ENCODE data around the gene FAM83G. TPM values are rescaled to one million over a fixed set of nuclear protein-coding genes. Genes with fewer than 3 reads are reported as not detected.

Gene FAM83G
- polyA plus RNA-seq, 1 of the 3 experiments (the other 2 are of a cell fraction), result 6.5 TPM

DNA sequence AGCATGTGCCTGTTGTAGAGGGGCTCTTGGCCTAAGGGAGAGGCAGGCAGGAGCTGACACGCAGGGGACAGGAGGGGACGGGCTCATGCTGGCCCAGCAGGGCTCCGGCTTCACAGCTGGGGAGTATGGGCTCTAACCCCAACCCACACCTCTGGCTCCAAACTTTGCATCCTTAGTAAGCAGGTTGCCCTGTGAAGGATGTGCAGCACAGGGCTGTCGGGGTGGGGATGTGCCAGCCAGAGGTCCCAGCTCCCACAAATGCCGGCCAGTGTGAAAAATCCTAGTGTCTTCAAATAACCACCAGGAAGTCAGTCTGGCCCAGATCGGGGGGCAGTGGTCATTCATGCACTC is 14.0 kb upstream of the FAM83G start:
- H3K4me1 ChIP-seq (ENCODE audit: control insufficient read depth in 1 of 2, insufficient read depth in 2 of 2, low read depth in 1 of 2, low read length in 1 of 2), result peaks cover 0 to 14% of the 10 kb centered on the region in 2 experiments; a peak in 1 of 4 replicates
- WGBS (ENCODE audit: low lambda C conversion rate), result 55% methylated on average over 2 of the region's 6 CpGs
- no peak for DNase-seq
- H3K79me2 ChIP-seq (ENCODE audit: insufficient read depth), result no peaks in the 10 kb centered on the region
- H2AFZ ChIP-seq (ENCODE audit: low read depth), result no peak overlapping the region
- H3K27ac ChIP-seq (ENCODE audit: low read depth in 2 of 2, low read length in 1 of 2), result no peak overlapping the region
- no peak overlapping the region for H3K4me3 ChIP-seq (ENCODE audit: low read depth in 2 of 2, low read length in 1 of 2)
- no peak overlapping the region for H3K9ac ChIP-seq
- no peaks in the 10 kb centered on the region for H3K27me3 ChIP-seq (ENCODE audit: insufficient read depth)
- ChIA-PET CTCF (interaction anchor here (1.4 kb wide), 1 partner anchor 57 kb away, joined by 3 read pairs; no protein-coding TSS in a partner anchor), POLR2A (no interaction called here)
- H3K4me2 ChIP-seq, result no peak overlapping the region
- no peaks in the 10 kb centered on the region for H3K9me2 ChIP-seq
- TF ChIP-seq MXI1 (IDR thresholded peaks at IDR 0.05; ENCODE audit: low read depth, low read length) (no peak), POLR2AphosphoS5 (IDR thresholded peaks at IDR 0.05; ENCODE audit: low read depth, low read length) (no peak), YY1 (IDR thresholded peaks at IDR 0.05; ENCODE audit: low read depth) (no peak), TCF12 (IDR thresholded peaks at IDR 0.05) (no peak), RCOR1 (IDR thresholded peaks at IDR 0.05; ENCODE audit: low read length) (no peak), GABPA (IDR thresholded peaks at IDR 0.05; ENCODE audit: low read depth) (no peak), USF1 (IDR thresholded peaks at IDR 0.05; ENCODE audit: borderline replicate concordance, low read depth) (no peak), RAD21 (IDR thresholded peaks at IDR 0.05; ENCODE audit: low read length) (no peak), ELF1 (IDR thresholded peaks at IDR 0.05) (no peak), TAF1 (IDR thresholded peaks at IDR 0.05; ENCODE audit: borderline replicate concordance, low read depth, low read length) (no peak), EP300 (IDR thresholded peaks at IDR 0.05; ENCODE audit: borderline replicate concordance in 1 of 2, low read depth in 1 of 2, low read length in 1 of 2) (no peak), MAX (IDR thresholded peaks at IDR 0.05; ENCODE audit: low read depth) (no peak), CHD2 (IDR thresholded peaks at IDR 0.05; ENCODE audit: low read length, partially characterized antibody) (no peak), CTCF (IDR thresholded peaks at IDR 0.05) (no peak), FOXJ3 (CRISPR knock-in tag; IDR thresholded peaks at IDR 0.05) (no peak), REST (IDR thresholded peaks at IDR 0.05; ENCODE audit: low read depth, low read length) (no peak), NFIC (IDR thresholded peaks at IDR 0.05; ENCODE audit: borderline replicate concordance) (no peak), NRF1 (IDR thresholded peaks at IDR 0.05; ENCODE audit: low read depth, low read length) (no peak), RXRA (IDR thresholded peaks at IDR 0.05; ENCODE audit: borderline replicate concordance, low read depth) (no peak), ZBTB33 (IDR thresholded peaks at IDR 0.05; ENCODE audit: borderline replicate concordance, low read depth) (no peak)
- H3K9me3 ChIP-seq, result no peaks in the 10 kb centered on the region
- H4K20me1 ChIP-seq (ENCODE audit: insufficient read depth), result no peaks in the 10 kb centered on the region
- peaks cover 5% of the 10 kb centered on the region for H3F3A ChIP-seq (replicated peaks; ENCODE audit: insufficient read depth)
- no peaks in the 10 kb centered on the region for H3K36me3 ChIP-seq (replicated peaks in 1 of 2; ENCODE audit: control insufficient read depth in 1 of 2, insufficient read depth in 2 of 2, low read length in 1 of 2)

Data from SK-N-SH (cell line).